Panc1 (cell line): ENCODE data around the gene CCDC185. TPM values are rescaled to one million over a fixed set of nuclear protein-coding genes. Genes with fewer than 3 reads are reported as not detected.

Experiments used
- ATAC-seq: fragments of 200-7000 bp; cut with Tn5 transposase; 2 replicates; pipeline ENCODE4 v1.9.1; 2020; ENCODE audit warnings: mild to moderate bottlenecking, moderate library complexity
- BruUV-seq: library from RNA; stranded (reverse); fragments of 400-500 nt; replicated peaks from 2 replicates; lab custom pipeline; 2021; lab: Mats Ljungman, UMichigan
- CTCF ChIA-PET: fragments of 300-600 bp; sonication (Branson Sonifier 250); formaldehyde crosslinking; loops from one replicate; lab custom pipeline; 2022; ENCODE audit warnings: antibody characterized with exemption; lab: Charles Lee
- POLR2A ChIA-PET: fragments of 300-600 bp; sonication (Branson Sonifier 250); formaldehyde crosslinking; loops from one replicate; lab custom pipeline; 2022; ENCODE audit warnings: antibody characterized with exemption; lab: Charles Lee
- DNase-seq: peaks from one replicate; pipeline ENCODE4 v3.0.0-alpha.2; 2010; ENCODE audit warnings: low read depth, low spot score
- H3K27ac ChIP-seq: 2 replicates; pipeline ENCODE4 v1.5.1; 2011; ENCODE audit warnings: mild to moderate bottlenecking, low read length, inconsistent platforms
- H3K27me3 ChIP-seq: fragments of 200-500 bp; sonication (Bioruptor generic); 2 replicates; pipeline ENCODE4 v1.6.0; 2014; ENCODE audit warnings: low read length, inconsistent platforms; ENCODE audit not compliant: control insufficient read depth, insufficient read depth
- H3K36me3 ChIP-seq: fragments of 200-500 bp; sonication (Bioruptor generic); 2 replicates; pipeline ENCODE4 v1.5.1; 2014; ENCODE audit warnings: inconsistent platforms, mild to moderate bottlenecking, low read length, moderate library complexity; ENCODE audit not compliant: control insufficient read depth, insufficient read depth
- H3K4me1 ChIP-seq: 2 replicates; pipeline ENCODE4 v1.5.1; 2011; ENCODE audit warnings: inconsistent platforms, mild to moderate bottlenecking, low read length, moderate library complexity; ENCODE audit not compliant: control insufficient read depth, insufficient read depth
- H3K4me3 ChIP-seq, 2 experiments: 2 replicates each; pipeline ENCODE4 v1.5.1; 2011 to 2012; ENCODE audit warnings: low read depth in 2 of 2, low read length in 2 of 2, mild to moderate bottlenecking in 2 of 2, inconsistent platforms in 1 of 2, moderate library complexity in 1 of 2
- H3K9me3 ChIP-seq: fragments of 200-500 bp; sonication (Bioruptor generic); 2 replicates; pipeline ENCODE4 v1.5.1; 2014; ENCODE audit warnings: low read depth, mild to moderate bottlenecking, inconsistent platforms, low read length, moderate library complexity; ENCODE audit not compliant: control insufficient read depth, insufficient read depth
- POLR2AphosphoS5 ChIP-seq: IDR thresholded peaks from 2 replicates; pipeline ENCODE4 v1.6.1; 2012; ENCODE audit warnings: mild to moderate bottlenecking, low read depth, low read length, moderate library complexity
- REST ChIP-seq, 2 experiments: IDR thresholded peaks; 2 replicates each; pipeline ENCODE4 v1.6.1; 2011 to 2012; ENCODE audit warnings: low read depth in 2 of 2, control low read depth in 1 of 2, low read length in 1 of 2, mild to moderate bottlenecking in 1 of 2, moderate library complexity in 1 of 2; ENCODE audit not compliant: insufficient read depth in 1 of 2
- SIN3A ChIP-seq: IDR thresholded peaks from 2 replicates; pipeline ENCODE4 v1.6.1; 2012; ENCODE audit warnings: low read depth, mild to moderate bottlenecking, low read length, moderate library complexity, borderline replicate concordance; ENCODE audit not compliant: insufficient read depth
- TCF7L2 ChIP-seq: IDR thresholded peaks from 2 replicates; pipeline ENCODE4 v1.6.1; 2011; ENCODE audit warnings: mild to moderate bottlenecking, low read depth, low read length, inconsistent platforms
- in situ Hi-C: cut with HindIII; loops from 2 replicates; pipeline ENCODE4 v1.10.0; 2016; ENCODE audit warnings: low sequenced_read_pairs, low pct_unique_long_range_greater_than_20kb
- intact Hi-C: fragments of 100-400 bp; cut with micrococcal nuclease; formaldehyde crosslinking; loops from one replicate; pipeline ENCODE4 v1.10.0; 2022; ENCODE audit not compliant: unreplicated experiment
- total RNA-seq: library from RNA; stranded (reverse); gene quantifications from one replicate; pipeline ENCODE4 v1.2.1, GENCODE V29; 2021; ENCODE audit not compliant: unreplicated experiment
- TF ChIP-seq, protein P1 (sequence below): fragments of 450-650 bp; IDR thresholded peaks from 2 replicates; pipeline ENCODE4 v1.5.1; 2017; ENCODE audit warnings: mild to moderate bottlenecking

CCDC185 gene
- total RNA-seq, 1 experiment from 2014 or later, result not detected

DNA sequence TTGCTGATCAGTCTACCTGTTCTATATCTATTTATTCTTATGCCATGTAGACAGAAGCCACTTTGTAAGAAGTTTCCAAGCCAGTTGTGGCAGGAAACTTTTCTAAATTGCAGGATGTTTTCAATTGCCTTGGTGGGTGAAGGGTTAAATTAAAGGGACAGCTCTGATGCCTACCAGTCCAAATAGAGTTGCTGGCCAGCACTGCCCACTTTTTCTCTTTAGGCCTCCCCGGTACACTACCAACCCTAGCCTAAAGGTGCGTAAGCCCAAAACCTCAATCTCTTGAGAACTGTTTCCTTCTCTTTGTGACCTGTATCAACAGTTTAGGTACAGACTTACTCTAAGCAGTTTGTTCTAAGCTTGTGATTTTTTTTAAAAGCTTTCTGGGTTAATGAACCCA is 44.8 kb upstream of the CCDC185 start:
- H3K4me1 ChIP-seq, result no peaks in the 10 kb centered on the region
- in situ Hi-C loops, result no loop called here
- POLR2A ChIA-PET, result no interaction called here
- intact Hi-C loops, result no loop called here
- no peak for DNase-seq
- no peak for ATAC-seq
- BruUV-seq, result no TSS peak
- no peaks in the 10 kb centered on the region for H3K36me3 ChIP-seq
- CTCF ChIA-PET, result interaction anchor here (0.8 kb wide), 1 partner anchor 259 kb away, joined by 3 read pairs; no protein-coding TSS in a partner anchor
- TF ChIP-seq SIN3A, result no peak
- TF ChIP-seq, protein P1, sequence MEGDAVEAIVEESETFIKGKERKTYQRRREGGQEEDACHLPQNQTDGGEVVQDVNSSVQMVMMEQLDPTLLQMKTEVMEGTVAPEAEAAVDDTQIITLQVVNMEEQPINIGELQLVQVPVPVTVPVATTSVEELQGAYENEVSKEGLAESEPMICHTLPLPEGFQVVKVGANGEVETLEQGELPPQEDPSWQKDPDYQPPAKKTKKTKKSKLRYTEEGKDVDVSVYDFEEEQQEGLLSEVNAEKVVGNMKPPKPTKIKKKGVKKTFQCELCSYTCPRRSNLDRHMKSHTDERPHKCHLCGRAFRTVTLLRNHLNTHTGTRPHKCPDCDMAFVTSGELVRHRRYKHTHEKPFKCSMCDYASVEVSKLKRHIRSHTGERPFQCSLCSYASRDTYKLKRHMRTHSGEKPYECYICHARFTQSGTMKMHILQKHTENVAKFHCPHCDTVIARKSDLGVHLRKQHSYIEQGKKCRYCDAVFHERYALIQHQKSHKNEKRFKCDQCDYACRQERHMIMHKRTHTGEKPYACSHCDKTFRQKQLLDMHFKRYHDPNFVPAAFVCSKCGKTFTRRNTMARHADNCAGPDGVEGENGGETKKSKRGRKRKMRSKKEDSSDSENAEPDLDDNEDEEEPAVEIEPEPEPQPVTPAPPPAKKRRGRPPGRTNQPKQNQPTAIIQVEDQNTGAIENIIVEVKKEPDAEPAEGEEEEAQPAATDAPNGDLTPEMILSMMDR, result no peak
- no peak for TF ChIP-seq POLR2AphosphoS5
- H3K9me3 ChIP-seq, result no peaks in the 10 kb centered on the region
- H3K27ac ChIP-seq, result no peak overlapping the region
- no peak overlapping the region for H3K4me3 ChIP-seq
- H3K27me3 ChIP-seq, result peaks cover 4% of the 10 kb centered on the region; the same call in 1 of the 2 replicates

- DNase-seq, result no peak
- ChIA-PET CTCF (no interaction called here), POLR2A (no interaction called here)
- no peaks in the 10 kb centered on the region for H3K9me3 ChIP-seq
- TF ChIP-seq SIN3A (no peak), REST (IDR thresholded peaks at IDR 0.05; ENCODE audit: insufficient read depth in 1 of 2, low read depth in 2 of 2, low read length in 1 of 2) (no peak), TCF7L2 (no peak), POLR2AphosphoS5 (no peak)
- TF ChIP-seq, protein P1, result no peak
- in situ Hi-C loops, result no loop called here
- BruUV-seq, result no TSS peak
- no peak for ATAC-seq
- no peaks in the 10 kb centered on the region for H3K36me3 ChIP-seq
- no peaks in the 10 kb centered on the region for H3K4me1 ChIP-seq
- intact Hi-C loops, result no loop called here
- peaks cover 6% of the 10 kb centered on the region for H3K27me3 ChIP-seq
- H3K4me3 ChIP-seq, result no peak overlapping the region
- no peak overlapping the region for H3K27ac ChIP-seq
Measured at GRCh38 chr1:223349241-223349640, 44.0 kb upstream of the CCDC185 start.
